Transverse colon (tissue), 4 donors: ENCODE measurements around the gene FOXG1.

Experiments
- POLR2A ChIP-seq: fragments of 450-650 bp; IDR thresholded peaks from one replicate; pipeline ENCODE4 v1.6.1; 2016; ENCODE audit warnings: antibody characterized with exemption, mild to moderate bottlenecking, moderate library complexity
- POLR2AphosphoS5 ChIP-seq, 3 donors: sonication (generic); formaldehyde crosslinking; IDR thresholded peaks; one replicate each; pipeline ENCODE4 v1.6.1; 2016; ENCODE audit warnings: antibody characterized with exemption in 3 of 3
- TF ChIP-seq, protein P1 (sequence below), 5 experiments: fragments of 200-600 bp in 3 of 5; fragments of 450-650 bp in 2 of 5; sonication (generic) in 3 of 5; IDR thresholded peaks; 1 replicate in 2 of 5; 2 replicates in 3 of 5; pipeline ENCODE4 v1.5.1; 2016 to 2017; ENCODE audit warnings: antibody characterized with exemption in 5 of 5, inconsistent platforms in 3 of 5, mild to moderate bottlenecking in 2 of 5, moderate library complexity in 1 of 5

GRCh38 chr14:28751467-28752058 lies 15.0 kb upstream of the FOXG1 start:
- TF ChIP-seq POLR2A (no peak), POLR2AphosphoS5 (IDR thresholded peaks at IDR 0.05) (no peak)
- TF ChIP-seq, protein P1, sequence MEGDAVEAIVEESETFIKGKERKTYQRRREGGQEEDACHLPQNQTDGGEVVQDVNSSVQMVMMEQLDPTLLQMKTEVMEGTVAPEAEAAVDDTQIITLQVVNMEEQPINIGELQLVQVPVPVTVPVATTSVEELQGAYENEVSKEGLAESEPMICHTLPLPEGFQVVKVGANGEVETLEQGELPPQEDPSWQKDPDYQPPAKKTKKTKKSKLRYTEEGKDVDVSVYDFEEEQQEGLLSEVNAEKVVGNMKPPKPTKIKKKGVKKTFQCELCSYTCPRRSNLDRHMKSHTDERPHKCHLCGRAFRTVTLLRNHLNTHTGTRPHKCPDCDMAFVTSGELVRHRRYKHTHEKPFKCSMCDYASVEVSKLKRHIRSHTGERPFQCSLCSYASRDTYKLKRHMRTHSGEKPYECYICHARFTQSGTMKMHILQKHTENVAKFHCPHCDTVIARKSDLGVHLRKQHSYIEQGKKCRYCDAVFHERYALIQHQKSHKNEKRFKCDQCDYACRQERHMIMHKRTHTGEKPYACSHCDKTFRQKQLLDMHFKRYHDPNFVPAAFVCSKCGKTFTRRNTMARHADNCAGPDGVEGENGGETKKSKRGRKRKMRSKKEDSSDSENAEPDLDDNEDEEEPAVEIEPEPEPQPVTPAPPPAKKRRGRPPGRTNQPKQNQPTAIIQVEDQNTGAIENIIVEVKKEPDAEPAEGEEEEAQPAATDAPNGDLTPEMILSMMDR (IDR thresholded peaks at IDR 0.05) = peak in 4 of 5 experiments; percentile 28 to 42 (median 34)
